Upper lobe of left lung (tissue), 6 donors: Measurements from ENCODE around the gene TRIM52. TPM values are rescaled to one million over a fixed set of nuclear protein-coding genes. Genes with fewer than 3 reads are reported as not detected.

Experiments
- ATAC-seq, 2 donors: fragments of 200-7000 bp; cut with Tn5 transposase; one replicate each; pipeline ENCODE4 v1.9.1; 2022; ENCODE audit warnings: mild to moderate bottlenecking in 2 of 2, moderate library complexity in 2 of 2; ENCODE audit not compliant: low FRiP score in 2 of 2
- DNase-seq, 2 donors: peaks; one replicate each; pipeline ENCODE4 v3.0.0-alpha.2; 2019 to 2020
- H3K27ac ChIP-seq, 4 donors: fragments of 200-600 bp; sonication (generic); one replicate each; pipeline ENCODE4 v1.5.1; 2016 to 2019
- H3K27me3 ChIP-seq, 4 donors: fragments of 200-600 bp; sonication (generic); one replicate each; pipeline ENCODE4 v1.5.1; 2017 to 2019
- H3K36me3 ChIP-seq, 4 donors: fragments of 200-600 bp; sonication (generic); one replicate each; pipeline ENCODE4 v1.5.1; 2016 to 2019
- H3K4me1 ChIP-seq, 4 donors: fragments of 200-600 bp; sonication (generic); one replicate each; pipeline ENCODE4 v1.5.1; 2018 to 2019
- H3K4me3 ChIP-seq, 4 donors: fragments of 200-600 bp; sonication (generic); one replicate each; pipeline ENCODE4 v1.5.1; 2017 to 2019; ENCODE audit warnings: mild to moderate bottlenecking in 2 of 4, moderate library complexity in 1 of 4
- H3K9me3 ChIP-seq, 4 donors: fragments of 200-600 bp; sonication (generic); one replicate each; pipeline ENCODE4 v1.5.1; 2018 to 2019
- EP300 ChIP-seq, 4 donors: sonication (generic); formaldehyde crosslinking; IDR thresholded peaks; one replicate each; pipeline ENCODE4 v1.5.1; 2017; ENCODE audit warnings: antibody characterized with exemption in 4 of 4, control low read depth in 2 of 4
- POLR2A ChIP-seq, 4 donors: fragments of 450-650 bp; IDR thresholded peaks; one replicate each; pipeline ENCODE4 v1.5.1; 2016 to 2017; ENCODE audit warnings: antibody characterized with exemption in 4 of 4, mild to moderate bottlenecking in 2 of 4
- POLR2AphosphoS5 ChIP-seq, 2 donors: sonication (generic); formaldehyde crosslinking; IDR thresholded peaks; one replicate each; pipeline ENCODE4 v1.5.1; 2017; ENCODE audit warnings: antibody characterized with exemption in 2 of 2
- WGBS, 2 donors: methylation state at CpG; one replicate each; pipeline ENCODE4 v1.1.5; 2017 to 2018; 5-methylcytosine and 5-hydroxymethylcytosine counted together
- total RNA-seq, 6 donors: library from RNA; depleted of rRNA in 4 of 6; stranded (reverse); fragments of >200 nt in 4 of 6; gene quantifications; one replicate each; pipeline versions ENCODE4 v1.1.0 to v1.2.1, GENCODE V29; 2016 to 2021
- TF ChIP-seq, protein P1 (sequence below), 6 experiments: fragments of 450-650 bp in 4 of 6; fragments of 200-600 bp in 2 of 6; sonication (generic) in 2 of 6; IDR thresholded peaks; one replicate each; pipeline ENCODE4 v1.5.1; 2016 to 2019; ENCODE audit warnings: antibody characterized with exemption in 6 of 6
- donor health status: DM: no; HTN: no; CAD: no; lungs with moderate emphysema.
- donor health status: DM: no; HTN: yes; CAD: no; lungs with severe emphysema.

TRIM52 gene
- total RNA-seq, 6 donors from 2014 or later, result 12.3 to 47.1 (median 15.6) TPM

DNA sequence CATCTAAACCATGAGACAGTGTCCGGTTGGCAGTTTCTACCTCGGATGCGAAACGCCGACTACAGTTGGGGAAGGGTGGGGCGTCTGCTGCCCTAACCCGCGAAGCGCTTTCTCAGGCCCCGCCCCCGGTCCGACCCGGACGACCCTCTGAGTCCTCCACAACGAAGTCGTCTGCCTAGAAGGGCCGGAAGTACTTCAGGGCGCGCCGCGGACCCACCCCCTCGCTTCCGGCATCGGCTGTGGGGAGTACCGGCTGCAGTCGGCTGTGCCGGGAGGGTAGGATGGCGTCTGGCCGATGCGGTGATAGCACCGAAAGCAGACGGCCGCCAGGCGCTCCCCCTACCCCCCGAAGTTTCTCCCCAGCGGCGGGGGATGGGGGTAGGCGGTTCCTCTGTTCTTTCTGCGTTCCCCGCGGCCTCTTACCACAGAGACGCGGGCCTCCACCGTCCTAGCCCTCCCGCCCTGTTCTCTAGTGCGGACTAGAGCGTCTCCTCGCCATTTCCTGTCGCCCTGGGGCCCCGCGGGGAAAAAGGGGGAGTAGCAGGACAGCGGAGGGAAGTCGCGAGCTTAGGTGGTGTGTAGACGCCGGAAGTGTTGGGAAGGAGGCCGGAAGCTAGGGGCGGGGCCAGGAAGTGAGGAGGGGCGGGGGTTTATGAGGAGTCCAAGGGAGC, 37.8 kb downstream of the TRIM52 start, which contains the start of gene TRIM41:
TRIM41 (plus strand) TSS at position 224 of the 671 bp plus-strand sequence. CDS start 719 bp downstream, outside the sequence.
- DNase-seq (peak; percentile 98 to 99), ATAC-seq (peak; percentile 94 to 97)
- 0 to 1% methylated on average over 34 to 59 of the region's 59 CpGs for WGBS, 2 donors
- no peaks in the 10 kb centered on the region for H3K9me3 ChIP-seq
- TF ChIP-seq POLR2A (IDR thresholded peaks at IDR 0.05) (peak; percentile 86 to 96 (median 89)), EP300 (IDR thresholded peaks at IDR 0.05) (peak in 2 of 4 donors; percentile 18 to 54), POLR2AphosphoS5 (IDR thresholded peaks at IDR 0.05) (peak; percentile 94 to 99)
- TF ChIP-seq, protein P1, sequence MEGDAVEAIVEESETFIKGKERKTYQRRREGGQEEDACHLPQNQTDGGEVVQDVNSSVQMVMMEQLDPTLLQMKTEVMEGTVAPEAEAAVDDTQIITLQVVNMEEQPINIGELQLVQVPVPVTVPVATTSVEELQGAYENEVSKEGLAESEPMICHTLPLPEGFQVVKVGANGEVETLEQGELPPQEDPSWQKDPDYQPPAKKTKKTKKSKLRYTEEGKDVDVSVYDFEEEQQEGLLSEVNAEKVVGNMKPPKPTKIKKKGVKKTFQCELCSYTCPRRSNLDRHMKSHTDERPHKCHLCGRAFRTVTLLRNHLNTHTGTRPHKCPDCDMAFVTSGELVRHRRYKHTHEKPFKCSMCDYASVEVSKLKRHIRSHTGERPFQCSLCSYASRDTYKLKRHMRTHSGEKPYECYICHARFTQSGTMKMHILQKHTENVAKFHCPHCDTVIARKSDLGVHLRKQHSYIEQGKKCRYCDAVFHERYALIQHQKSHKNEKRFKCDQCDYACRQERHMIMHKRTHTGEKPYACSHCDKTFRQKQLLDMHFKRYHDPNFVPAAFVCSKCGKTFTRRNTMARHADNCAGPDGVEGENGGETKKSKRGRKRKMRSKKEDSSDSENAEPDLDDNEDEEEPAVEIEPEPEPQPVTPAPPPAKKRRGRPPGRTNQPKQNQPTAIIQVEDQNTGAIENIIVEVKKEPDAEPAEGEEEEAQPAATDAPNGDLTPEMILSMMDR (IDR thresholded peaks at IDR 0.05), result peak in 3 of 6 experiments; percentile 28 to 53 (median 30)
- peak within 1 kb of the TSS; percentile 70 to 84 (median 80) for H3K4me3 ChIP-seq
- H3K27ac ChIP-seq, result peak within 1 kb of the TSS; percentile 95 to 98 (median 96)
- H3K36me3 ChIP-seq, result peaks cover 0 to 8% (median 0%) of the 10 kb centered on the region in 4 donors
- H3K4me1 ChIP-seq, result peaks cover 18 to 44% (median 22%) of the 10 kb centered on the region in 4 donors
- H3K27me3 ChIP-seq, result no peaks in the 10 kb centered on the region

DNA sequence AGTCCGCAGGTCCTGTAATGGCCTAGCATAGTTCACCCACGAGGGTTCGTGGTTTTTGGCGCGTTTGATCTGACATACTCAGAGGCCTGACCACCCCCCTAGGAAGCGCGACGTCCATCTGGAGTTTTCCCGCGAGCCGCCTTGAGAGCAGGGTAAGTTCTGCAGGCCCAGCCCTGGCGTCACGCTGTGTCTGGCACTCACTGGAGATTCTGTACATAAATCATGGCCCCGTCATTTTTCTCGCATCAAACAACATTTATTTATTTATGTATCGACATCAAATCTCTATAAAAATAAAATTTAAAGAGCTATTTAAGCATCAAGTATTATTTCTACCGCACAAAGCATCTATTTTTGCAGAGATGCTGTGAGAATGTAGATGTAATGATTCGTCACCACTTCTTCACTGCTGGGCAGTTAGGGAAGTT, 38.3 kb downstream of the TRIM52 start:
- WGBS, 2 donors, result 0 to 1% methylated on average over 13 to 18 of the region's 18 CpGs
- peaks cover 20 to 50% (median 26%) of the 10 kb centered on the region in 4 donors for H3K4me1 ChIP-seq
- H3K27ac ChIP-seq, result peak overlapping the region; percentile 95 to 98 (median 96)
- TF ChIP-seq POLR2AphosphoS5 (IDR thresholded peaks at IDR 0.05) (no peak), POLR2A (IDR thresholded peaks at IDR 0.05) (peak in 1 of 4 donors; percentile 10)
- DNase-seq, result no peak
- H3K4me3 ChIP-seq, result peak overlapping the region; percentile 39 to 84 (median 80)
- ATAC-seq, result peak in 1 of 2 donors; percentile 2
- H3K27me3 ChIP-seq, result no peaks in the 10 kb centered on the region
- H3K36me3 ChIP-seq, result peaks cover 0 to 8% (median 0%) of the 10 kb centered on the region in 4 donors
- H3K9me3 ChIP-seq, result no peaks in the 10 kb centered on the region

DNA sequence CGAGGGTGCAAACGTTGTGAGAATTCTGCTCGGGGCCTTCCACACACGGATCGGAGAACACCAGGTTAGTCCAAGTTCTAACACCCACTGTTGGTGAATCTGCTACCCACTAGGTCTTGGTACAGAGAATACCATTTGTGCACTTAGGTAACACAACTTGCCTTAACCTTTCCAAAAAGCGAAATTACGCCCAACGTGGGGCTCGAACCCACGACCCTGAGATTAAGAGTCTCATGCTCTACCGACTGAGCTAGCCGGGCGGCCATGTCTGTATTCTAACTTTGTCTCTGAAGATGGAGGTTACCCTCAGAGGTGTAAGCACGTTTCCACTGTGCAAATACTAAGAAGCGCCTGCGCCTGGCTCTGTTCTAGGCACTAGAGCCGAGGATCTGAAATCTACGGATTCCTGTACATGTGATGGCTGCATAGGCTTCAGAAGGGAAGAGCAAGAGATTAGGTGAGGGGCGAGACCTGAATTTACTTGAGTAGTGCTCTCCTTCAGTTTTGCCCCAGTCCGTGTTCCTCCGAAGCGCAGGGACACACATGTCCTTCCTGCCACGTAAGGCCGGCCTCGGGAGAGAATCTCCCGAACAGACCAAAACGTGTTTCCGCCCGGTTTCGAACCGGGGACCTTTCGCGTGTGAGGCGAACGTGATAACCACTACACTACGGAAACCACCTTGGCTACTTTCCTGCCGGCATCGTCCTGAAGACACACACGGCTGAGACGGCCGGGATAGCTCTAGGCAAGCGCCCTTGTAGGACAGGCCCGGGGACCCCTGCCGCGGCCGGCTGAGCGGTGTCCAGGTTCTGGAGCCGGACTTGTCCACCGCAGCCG, 38.9 kb downstream of the TRIM52 start:
- TF ChIP-seq, protein P1 (IDR thresholded peaks at IDR 0.05), result no peak
- TF ChIP-seq POLR2AphosphoS5 (IDR thresholded peaks at IDR 0.05), result peak; percentile 64 to 84
- peak in 1 of 4 donors; percentile 36 for TF ChIP-seq POLR2A (IDR thresholded peaks at IDR 0.05)
- no peak for TF ChIP-seq EP300 (IDR thresholded peaks at IDR 0.05)
- DNase-seq (peak; percentile 93 to 96), ATAC-seq (peak; percentile 73 to 82)
- Histone ChIP-seq H3K9me3 (no peaks in the 10 kb centered on the region), H3K4me1 (peaks cover 27 to 56% (median 30%) of the 10 kb centered on the region in 4 donors), H3K4me3 (peak overlapping the region; percentile 39 to 84 (median 80)), H3K27me3 (no peaks in the 10 kb centered on the region), H3K27ac (peak overlapping the region; percentile 95 to 98 (median 96)), H3K36me3 (peaks cover 0 to 3% (median 0%) of the 10 kb centered on the region in 4 donors)
- WGBS, 2 donors, result 6 to 17% methylated on average over 7 to 46 of the region's 50 CpGs

DNA sequence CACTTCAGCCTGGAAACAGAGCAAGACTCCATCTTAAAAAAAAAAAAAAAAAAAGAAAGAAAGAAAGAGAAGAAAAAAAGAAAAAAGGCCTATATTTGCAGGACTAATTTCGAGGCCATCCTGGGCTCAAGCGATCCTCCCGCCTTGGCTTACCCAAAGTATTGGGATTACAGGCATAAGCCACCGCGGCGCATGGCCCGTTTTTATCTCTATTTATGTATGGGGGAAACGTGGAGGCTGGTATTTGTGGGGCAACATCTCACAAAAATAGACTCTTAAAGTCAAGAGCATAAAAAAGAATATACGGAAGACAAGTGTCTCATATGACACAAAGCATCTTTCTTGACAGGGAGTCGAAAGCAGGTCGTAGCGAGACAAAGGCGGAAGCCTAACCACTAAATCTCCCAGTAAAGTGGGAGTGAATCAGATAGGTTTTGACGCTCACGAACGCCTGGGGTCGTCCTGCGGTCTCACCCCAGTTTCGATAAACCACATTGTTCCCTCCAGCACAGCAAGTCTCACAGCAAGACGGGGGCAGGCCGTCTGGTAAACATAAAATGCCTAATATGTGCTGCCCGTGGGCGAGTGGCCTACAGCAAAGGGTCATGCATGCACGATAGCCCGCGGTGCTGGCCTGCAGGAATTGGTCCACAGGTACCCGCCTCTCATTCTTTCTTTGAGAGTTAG, 39.7 kb downstream of the TRIM52 start:
- H3K4me3 ChIP-seq, result peak overlapping the region in 2 of 4 donors; percentile 80 to 84
- TF ChIP-seq, protein P1 (IDR thresholded peaks at IDR 0.05), result no peak
- TF ChIP-seq EP300 (IDR thresholded peaks at IDR 0.05) (no peak), POLR2AphosphoS5 (IDR thresholded peaks at IDR 0.05) (no peak), POLR2A (IDR thresholded peaks at IDR 0.05) (no peak)
- 55 to 66% methylated on average over 23 to 27 of the region's 27 CpGs for WGBS, 2 donors
- no peak for ATAC-seq
- H3K27ac ChIP-seq, result peak overlapping the region in 3 of 4 donors; percentile 96 to 98 (median 97)
- H3K36me3 ChIP-seq, result no peaks in the 10 kb centered on the region
- DNase-seq, result peak; percentile 20 to 25
- no peaks in the 10 kb centered on the region for H3K27me3 ChIP-seq
- no peaks in the 10 kb centered on the region for H3K9me3 ChIP-seq
- peaks cover 34 to 64% (median 36%) of the 10 kb centered on the region in 4 donors for H3K4me1 ChIP-seq
